ENCODE data around the gene FGR. TPM values are rescaled to one million over a fixed set of nuclear protein-coding genes. Genes with fewer than 3 reads are reported as not detected.
"Not testable (repeated sequence)": the region's sequence is repeated elsewhere in the genome, so short reads cannot be mapped to it uniquely, and the experiment has no call there.

The FGR gene
- not detected in 2 replicates for total RNA-seq (ENCODE audit: low replicate concordance)

DNA sequence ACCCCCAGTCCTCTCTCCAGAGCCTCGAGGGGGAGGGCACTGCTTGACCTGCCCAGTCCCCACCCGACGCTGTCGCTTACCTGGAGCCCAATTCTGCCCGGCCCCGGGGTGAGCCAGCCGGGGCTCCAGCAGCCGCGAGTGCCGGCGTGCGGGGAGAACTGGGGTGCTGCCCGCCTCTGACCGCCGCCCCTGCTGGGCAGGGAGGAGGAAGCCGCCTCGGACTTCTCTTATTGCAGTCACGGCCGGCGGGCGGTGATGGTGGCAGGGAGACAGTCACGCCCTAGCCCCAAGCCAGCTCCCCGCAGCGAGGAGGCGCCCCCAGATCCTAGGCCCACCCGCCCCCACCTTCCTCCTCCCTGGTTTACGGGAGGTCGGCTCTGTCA, at the start of gene FGR:
Gene FGR (minus strand): TSS at position 201 of the 383 bp plus-strand sequence. CDS start 11,269 bp downstream, outside the sequence.
- Histone ChIP-seq H3K27ac (no peak within 1 kb of the TSS), H2AFZ (replicated peaks) (peak within 1 kb of the TSS; percentile 36), H3K9me3 (ENCODE audit: low read depth) (no peaks in the 10 kb centered on the region), H3K4me2 (peak within 1 kb of the TSS; percentile 80), H3K4me3 (peak within 1 kb of the TSS; percentile 44), H3K36me3 (no peaks in the 10 kb centered on the region), H4K20me1 (ENCODE audit: low read depth) (no peaks in the 10 kb centered on the region), H3K9ac (no peak within 1 kb of the TSS), H3K79me2 (ENCODE audit: low read depth) (no peaks in the 10 kb centered on the region), H3K4me1 (peaks cover 4% of the 10 kb centered on the region), H3F3A (ENCODE audit: low read depth) (no peaks in the 10 kb centered on the region), H3K27me3 (peaks cover 55% of the 10 kb centered on the region)
- no peaks in the 10 kb centered on the region for H3K36me3 Mint-ChIP-seq
- peaks cover 51% of the 10 kb centered on the region for H3K4me1 Mint-ChIP-seq
- no peak for DNase-seq (ENCODE audit: low spot score)
- TF ChIP-seq EZH2 (IDR thresholded peaks at IDR 0.05), result peak; percentile 5
- TF ChIP-seq, protein P1, sequence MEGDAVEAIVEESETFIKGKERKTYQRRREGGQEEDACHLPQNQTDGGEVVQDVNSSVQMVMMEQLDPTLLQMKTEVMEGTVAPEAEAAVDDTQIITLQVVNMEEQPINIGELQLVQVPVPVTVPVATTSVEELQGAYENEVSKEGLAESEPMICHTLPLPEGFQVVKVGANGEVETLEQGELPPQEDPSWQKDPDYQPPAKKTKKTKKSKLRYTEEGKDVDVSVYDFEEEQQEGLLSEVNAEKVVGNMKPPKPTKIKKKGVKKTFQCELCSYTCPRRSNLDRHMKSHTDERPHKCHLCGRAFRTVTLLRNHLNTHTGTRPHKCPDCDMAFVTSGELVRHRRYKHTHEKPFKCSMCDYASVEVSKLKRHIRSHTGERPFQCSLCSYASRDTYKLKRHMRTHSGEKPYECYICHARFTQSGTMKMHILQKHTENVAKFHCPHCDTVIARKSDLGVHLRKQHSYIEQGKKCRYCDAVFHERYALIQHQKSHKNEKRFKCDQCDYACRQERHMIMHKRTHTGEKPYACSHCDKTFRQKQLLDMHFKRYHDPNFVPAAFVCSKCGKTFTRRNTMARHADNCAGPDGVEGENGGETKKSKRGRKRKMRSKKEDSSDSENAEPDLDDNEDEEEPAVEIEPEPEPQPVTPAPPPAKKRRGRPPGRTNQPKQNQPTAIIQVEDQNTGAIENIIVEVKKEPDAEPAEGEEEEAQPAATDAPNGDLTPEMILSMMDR (IDR thresholded peaks at IDR 0.05), result no peak
- peak within 1 kb of the TSS; percentile 65 for H3K4me3 Mint-ChIP-seq
- H3K27ac Mint-ChIP-seq, result peak within 1 kb of the TSS; percentile 76
- H3K9me3 Mint-ChIP-seq, result no peaks in the 10 kb centered on the region
- peaks cover 20% of the 10 kb centered on the region for H3K27me3 Mint-ChIP-seq (ENCODE audit: insufficient read depth, low read depth)

DNA sequence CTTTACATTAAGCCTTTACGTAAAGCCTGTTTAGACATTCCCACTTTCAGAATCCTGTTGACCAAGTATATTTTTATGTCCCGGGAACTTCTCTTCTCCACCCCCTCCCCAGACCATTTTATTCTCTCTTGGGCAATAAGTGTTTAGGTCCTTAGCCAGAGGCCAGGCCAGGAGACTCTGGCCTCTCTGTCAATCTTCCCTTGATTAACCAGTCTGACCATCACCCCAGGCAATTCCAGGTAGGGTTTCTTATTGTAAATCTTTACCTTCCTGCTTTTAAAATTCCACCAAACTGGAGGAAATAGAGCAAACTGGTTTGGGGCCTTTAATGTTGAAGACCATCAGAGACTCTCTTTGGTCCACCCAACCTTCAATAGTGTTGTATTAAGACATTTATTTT, 49.2 kb upstream of the FGR start:
- H3K27ac Mint-ChIP-seq, result peak overlapping the region; percentile 72

GRCh38 chr1:27682351-27682944, 47.5 kb upstream of the FGR start:
- Histone ChIP-seq H3K36me3 (no peaks in the 10 kb centered on the region), H3K4me2 (no peak overlapping the region), H4K20me1 (ENCODE audit: low read depth) (no peaks in the 10 kb centered on the region), H3F3A (ENCODE audit: low read depth) (no peaks in the 10 kb centered on the region), H3K9me3 (ENCODE audit: low read depth) (peaks cover 7% of the 10 kb centered on the region), H3K4me1 (peaks cover 7% of the 10 kb centered on the region), H3K27ac (no peak overlapping the region), H3K79me2 (ENCODE audit: low read depth) (no peaks in the 10 kb centered on the region), H3K4me3 (no peak overlapping the region), H3K9ac (no peak overlapping the region), H2AFZ (replicated peaks) (no peak overlapping the region), H3K27me3 (no peaks in the 10 kb centered on the region)
- no peak for DNase-seq (ENCODE audit: low spot score)
- Mint-ChIP-seq H3K27ac (no peak overlapping the region), H3K9me3 (peaks cover 39% of the 10 kb centered on the region), H3K27me3 (ENCODE audit: insufficient read depth, low read depth) (peaks cover 6% of the 10 kb centered on the region), H3K4me3 (no peak overlapping the region), H3K36me3 (peaks cover 2% of the 10 kb centered on the region), H3K4me1 (no peaks in the 10 kb centered on the region)
- TF ChIP-seq, protein P1 (IDR thresholded peaks at IDR 0.05), result no peak
- TF ChIP-seq EZH2phosphoT487 (IDR thresholded peaks at IDR 0.05) (no peak), EZH2 (IDR thresholded peaks at IDR 0.05) (no peak)

More for the DNA sequence above, 49.2 kb upstream of the FGR start:
- Histone ChIP-seq H3K79me2 (ENCODE audit: low read depth) (no peaks in the 10 kb centered on the region), H4K20me1 (ENCODE audit: low read depth) (no peaks in the 10 kb centered on the region), H2AFZ (replicated peaks) (no peak overlapping the region), H3K9me3 (ENCODE audit: low read depth) (peaks cover 7% of the 10 kb centered on the region), H3K4me2 (no peak overlapping the region), H3K36me3 (no peaks in the 10 kb centered on the region), H3F3A (ENCODE audit: low read depth) (no peaks in the 10 kb centered on the region), H3K27ac (no peak overlapping the region), H3K4me1 (peaks cover 7% of the 10 kb centered on the region), H3K27me3 (no peaks in the 10 kb centered on the region), H3K9ac (no peak overlapping the region), H3K4me3 (no peak overlapping the region)
- peaks cover 34% of the 10 kb centered on the region for H3K9me3 Mint-ChIP-seq
- no peak for TF ChIP-seq EZH2phosphoT487 (IDR thresholded peaks at IDR 0.05)
- TF ChIP-seq EZH2 (IDR thresholded peaks at IDR 0.05), result no peak
- TF ChIP-seq, protein P1 (IDR thresholded peaks at IDR 0.05), result no peak
- H3K27me3 Mint-ChIP-seq (ENCODE audit: insufficient read depth, low read depth), result peaks cover 6% of the 10 kb centered on the region
- H3K4me1 Mint-ChIP-seq, result no peaks in the 10 kb centered on the region
- H3K36me3 Mint-ChIP-seq, result peaks cover 2% of the 10 kb centered on the region
- H3K4me3 Mint-ChIP-seq, result no peak overlapping the region
- DNase-seq (ENCODE audit: low spot score), result no peak

GRCh38 chr1:27681580-27681979, 46.6 kb upstream of the FGR start:
- H3F3A ChIP-seq (ENCODE audit: low read depth); H3K9me3 ChIP-seq (ENCODE audit: low read depth); H4K20me1 ChIP-seq (ENCODE audit: low read depth); H3K9ac ChIP-seq; H3K27me3 Mint-ChIP-seq (ENCODE audit: insufficient read depth, low read depth); H3K27me3 ChIP-seq; H3K4me2 ChIP-seq; H3K4me3 ChIP-seq; H3K27ac ChIP-seq; H3K4me1 Mint-ChIP-seq; H3K36me3 Mint-ChIP-seq; DNase-seq (ENCODE audit: low spot score); H2AFZ ChIP-seq (replicated peaks); H3K27ac Mint-ChIP-seq; H3K4me1 ChIP-seq; H3K79me2 ChIP-seq (ENCODE audit: low read depth); H3K36me3 ChIP-seq; H3K4me3 Mint-ChIP-seq: not testable (repeated sequence)
- H3K9me3 Mint-ChIP-seq, result peaks cover 39% of the 10 kb centered on the region

DNA sequence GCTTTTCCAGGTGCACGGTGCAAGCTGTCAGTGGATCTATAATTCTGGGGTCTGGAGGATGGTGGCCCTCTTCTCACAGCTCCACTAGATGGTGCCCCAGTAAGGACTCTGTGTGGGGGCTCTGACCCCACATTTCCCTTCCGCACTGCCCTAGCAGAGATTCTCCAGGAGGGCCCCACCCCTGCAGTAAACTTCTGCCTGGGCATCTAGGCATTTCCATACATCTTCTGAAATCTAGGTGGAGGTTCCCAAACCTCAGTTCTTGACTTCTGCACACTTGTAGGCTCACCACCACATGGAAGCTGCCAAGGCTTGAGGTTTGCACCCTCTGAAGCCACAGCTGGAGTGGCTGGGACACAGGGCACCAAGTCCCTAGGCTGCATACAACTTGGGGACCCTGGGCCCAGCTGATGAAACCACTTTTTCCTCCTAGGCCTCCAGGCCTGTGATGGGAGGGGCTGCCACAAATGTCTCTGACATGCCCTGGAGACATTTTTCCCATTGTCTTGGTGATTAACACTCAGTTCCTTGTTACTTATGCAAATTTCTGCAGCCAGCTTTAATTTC, 45.3 kb upstream of the FGR start:
- not testable (repeated sequence) for H3K4me1 Mint-ChIP-seq; H3K4me2 ChIP-seq; H3K9me3 ChIP-seq (ENCODE audit: low read depth); H3K4me1 ChIP-seq; H3K36me3 Mint-ChIP-seq; H3K27ac ChIP-seq; H3F3A ChIP-seq (ENCODE audit: low read depth); H4K20me1 ChIP-seq (ENCODE audit: low read depth); H3K27me3 Mint-ChIP-seq (ENCODE audit: insufficient read depth, low read depth); H2AFZ ChIP-seq (replicated peaks); H3K27ac Mint-ChIP-seq; H3K4me3 Mint-ChIP-seq; H3K4me3 ChIP-seq; H3K36me3 ChIP-seq; H3K9ac ChIP-seq; H3K27me3 ChIP-seq; DNase-seq (ENCODE audit: low spot score); H3K79me2 ChIP-seq (ENCODE audit: low read depth)
- H3K9me3 Mint-ChIP-seq, result peaks cover 47% of the 10 kb centered on the region
